Left kidney (tissue), 2 donors: ENCODE measurements around the gene DUSP16. TPM values are rescaled to one million over a fixed set of nuclear protein-coding genes. Genes with fewer than 3 reads are reported as not detected.
"Not testable (repeated sequence)": the region's sequence is repeated elsewhere in the genome, so short reads cannot be mapped to it uniquely, and the experiment has no call there.

Experiments
- DNase-seq: peaks from one replicate; pipeline ENCODE4 v3.0.0-alpha.2; 2013
- polyA plus RNA-seq: library from polyadenylated mRNA; unstranded; fragments of 120-200 nt; gene quantifications from one replicate; pipeline ENCODE4 v1.2.1, GENCODE V29; 2013; ENCODE audit not compliant: insufficient read length

The DUSP16 gene
- polyA plus RNA-seq, 1 donor = 26.9 TPM

DNA sequence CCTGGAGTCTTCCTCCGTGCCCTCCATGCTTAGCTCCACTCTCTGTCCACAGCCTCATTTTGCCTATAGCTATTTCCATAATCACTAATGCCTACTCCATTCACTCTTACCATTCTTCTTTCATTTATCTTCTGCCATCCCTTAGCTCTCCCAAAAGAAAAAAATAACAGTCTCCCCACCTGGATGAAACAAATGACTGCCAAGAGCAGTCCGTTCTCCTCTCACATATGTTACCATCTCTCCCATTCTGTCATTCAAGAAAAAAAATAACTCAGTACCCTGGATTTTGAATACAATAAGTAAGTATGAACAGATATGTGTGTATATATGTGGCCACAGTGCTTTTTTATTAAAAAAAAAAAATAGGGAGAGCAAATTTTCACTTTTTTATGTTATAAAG lies 13.2 kb downstream of the DUSP16 start:
- no peak for DNase-seq

DNA sequence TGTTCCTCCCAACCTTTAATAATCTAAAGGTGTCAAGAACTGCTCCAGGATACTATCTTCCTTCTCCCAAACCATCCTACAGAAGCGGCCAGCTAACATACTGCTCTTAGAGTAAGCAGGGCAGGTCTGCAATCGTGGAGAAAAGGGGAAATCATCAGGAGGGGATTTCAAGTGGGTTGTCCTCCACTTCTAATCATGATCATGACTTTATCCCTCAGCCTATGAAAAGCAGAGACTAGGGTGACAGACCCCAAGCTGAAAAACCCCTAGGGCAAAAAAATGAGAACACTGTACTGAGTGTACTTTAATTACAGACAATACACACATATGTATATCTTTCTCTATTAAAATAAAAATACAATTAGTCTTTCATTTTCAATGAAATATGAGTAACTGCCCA lies 13.9 kb downstream of the DUSP16 start:
- DNase-seq = no peak

DNA sequence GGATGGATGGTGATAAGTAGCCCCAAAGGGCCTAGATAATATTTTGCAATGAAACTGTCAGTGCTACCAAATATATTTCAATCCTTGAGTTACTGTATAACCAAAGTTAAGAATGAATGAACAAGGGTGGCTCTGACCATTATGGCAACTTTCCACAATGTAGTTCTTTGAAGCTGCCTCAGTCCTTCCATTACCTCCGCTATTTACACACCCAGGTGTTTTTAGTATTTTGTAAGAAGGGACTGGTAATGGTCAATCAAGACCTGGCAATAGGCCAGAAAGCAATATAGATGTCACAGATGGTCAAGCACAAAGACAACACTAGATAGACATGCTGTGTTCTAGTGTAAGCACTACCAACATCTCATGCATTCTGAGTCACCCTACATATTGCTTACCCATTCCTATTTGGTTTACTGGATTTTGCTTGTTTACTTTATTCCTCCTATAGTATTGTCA lies 16.3 kb downstream of the DUSP16 start:
- no peak for DNase-seq

DNA sequence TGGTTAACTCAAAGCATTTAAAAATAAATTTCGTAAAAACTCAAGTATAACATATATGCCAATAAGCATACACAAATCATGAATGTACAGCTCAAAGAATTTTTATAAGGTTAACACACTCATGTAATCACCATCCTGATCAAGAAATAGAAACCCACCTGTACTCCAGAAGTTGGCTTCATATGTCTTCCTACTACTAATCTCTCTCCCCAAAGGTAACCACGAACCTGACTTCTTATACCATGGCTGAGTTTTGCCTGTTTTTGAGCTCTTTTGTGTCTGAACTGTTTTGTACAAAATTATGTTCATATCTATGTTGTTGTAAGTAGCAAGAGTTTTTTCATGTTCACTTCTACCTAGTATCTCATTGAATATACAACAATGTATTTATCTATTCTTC lies 18.7 kb downstream of the DUSP16 start:
- DNase-seq = no peak

DNA sequence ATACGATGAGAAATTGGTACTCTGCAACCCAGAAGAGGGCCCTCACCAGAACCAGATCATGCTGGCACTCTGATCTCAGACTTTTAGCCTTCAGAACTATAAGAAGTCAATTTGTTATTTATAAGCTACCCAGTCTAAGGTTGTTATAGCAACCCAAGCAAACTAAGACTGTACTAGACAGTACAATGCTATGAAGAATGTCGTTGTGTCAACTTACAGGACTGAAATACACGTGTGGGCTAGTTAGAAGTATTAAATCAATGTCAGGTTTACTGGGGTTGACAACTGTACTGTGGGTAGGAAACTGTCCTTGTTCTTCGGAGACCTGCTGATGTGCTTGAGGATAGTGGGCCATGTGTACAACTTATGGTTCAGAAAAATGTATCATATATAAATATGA lies 19.7 kb downstream of the DUSP16 start:
- DNase-seq = no peak

DNA sequence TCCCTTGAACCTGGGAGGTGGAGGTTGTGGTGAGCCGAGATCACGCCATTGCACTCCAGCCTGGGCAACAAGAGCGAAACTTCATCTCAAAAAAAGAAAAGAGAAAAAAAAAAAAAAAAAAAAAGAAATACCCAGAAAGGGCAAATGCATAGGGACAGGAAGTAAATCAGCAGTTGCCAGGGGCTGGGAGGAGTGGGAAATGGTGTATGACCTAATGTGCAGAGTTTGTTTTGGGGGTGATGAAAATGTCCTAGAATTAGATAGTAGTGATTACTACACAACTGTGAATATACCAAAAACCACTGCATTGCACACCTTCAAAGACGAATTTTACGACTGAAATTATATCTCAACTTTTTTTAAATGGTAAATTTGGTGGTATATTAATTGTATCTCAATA lies 20.4 kb downstream of the DUSP16 start:
- no peak for DNase-seq

DNA sequence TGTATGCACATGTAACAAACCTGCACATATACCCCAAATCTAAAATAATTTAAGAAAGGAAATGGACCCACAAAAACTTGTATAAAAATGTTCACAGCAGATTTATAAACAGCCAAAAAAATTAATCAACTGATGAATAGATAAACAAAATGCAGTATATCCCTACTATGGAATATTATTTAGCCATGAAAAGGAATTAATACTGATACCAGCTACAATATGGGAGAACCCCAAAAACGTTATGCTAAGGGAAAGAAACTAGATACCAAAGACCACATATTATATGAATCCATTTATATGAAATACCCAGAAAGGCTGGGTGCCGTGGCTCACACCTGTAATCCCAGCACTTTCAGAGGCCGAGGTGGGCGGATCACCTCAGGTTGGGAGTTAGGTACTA lies 20.9 kb downstream of the DUSP16 start:
- no peak for DNase-seq

DNA sequence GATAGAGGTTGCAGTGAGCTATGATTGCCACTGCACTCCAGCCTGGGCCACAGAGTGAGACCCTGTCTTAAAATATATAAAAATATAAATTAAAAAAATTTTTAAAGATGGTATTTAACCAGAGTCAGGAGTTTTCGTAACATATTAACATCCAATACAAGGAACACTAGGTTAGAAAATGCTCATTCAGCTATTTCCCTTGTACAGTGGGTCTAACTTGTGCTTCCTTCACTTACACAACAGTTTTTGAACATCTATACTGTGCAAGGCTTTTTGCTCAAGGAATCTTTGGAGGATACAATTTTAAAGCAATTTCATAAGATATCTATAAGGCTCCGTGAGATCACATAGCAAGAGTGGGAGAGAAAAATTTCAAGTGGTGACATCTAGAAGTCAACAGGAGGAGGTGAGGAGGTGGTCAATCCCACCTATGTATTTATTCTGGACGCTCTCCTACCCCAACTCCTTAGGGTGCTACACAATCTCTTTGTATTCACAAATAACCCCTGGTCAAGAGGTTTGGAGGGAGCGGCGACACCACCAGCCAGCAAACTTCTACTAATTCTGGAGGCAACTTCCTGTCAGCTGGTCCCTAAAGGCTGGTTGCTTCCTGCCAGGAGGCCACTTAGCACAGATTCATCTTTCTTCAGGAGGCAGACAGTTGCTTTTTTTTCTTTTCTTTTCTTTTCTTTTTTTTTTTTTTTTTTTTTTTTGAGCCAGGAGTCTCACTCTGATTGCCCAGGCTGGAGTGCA lies 22.2 kb downstream of the DUSP16 start:
- DNase-seq = no peak

DNA sequence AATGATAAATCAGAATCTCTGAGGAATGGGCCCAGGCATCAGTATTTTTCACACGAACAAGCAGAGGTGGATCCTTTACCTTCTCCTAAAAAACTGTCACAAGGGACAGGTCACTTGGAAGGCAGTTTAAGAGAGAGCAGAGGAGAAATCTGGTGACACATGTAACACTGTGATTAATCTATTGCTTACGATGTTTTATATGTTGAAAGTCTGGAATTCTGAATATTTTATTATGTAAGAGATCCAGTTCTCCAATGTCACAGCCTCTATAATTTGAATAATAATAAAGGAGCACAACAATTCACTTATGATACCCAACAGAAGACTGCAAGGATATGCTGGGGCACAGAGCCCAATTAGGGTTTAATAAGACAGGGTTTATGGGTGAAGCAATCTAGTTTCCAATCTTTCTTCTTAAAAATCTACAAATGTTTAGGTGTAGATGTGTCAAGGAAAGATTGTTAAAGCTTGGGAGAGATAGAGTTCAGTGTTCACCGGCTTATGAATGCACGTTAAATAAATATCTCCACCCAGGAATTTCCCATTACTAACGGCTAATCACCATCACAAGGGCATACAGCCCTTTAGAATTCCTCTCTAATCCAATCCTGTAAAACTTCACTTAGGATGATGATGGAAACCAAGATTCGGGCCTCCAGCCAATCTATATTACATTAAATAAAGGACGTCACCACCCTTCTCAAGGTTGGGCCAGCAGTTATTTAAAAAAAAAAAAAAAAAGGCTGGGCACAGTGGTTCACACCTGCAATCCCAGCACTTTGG lies 23.4 kb downstream of the DUSP16 start:
- DNase-seq = no peak

DNA sequence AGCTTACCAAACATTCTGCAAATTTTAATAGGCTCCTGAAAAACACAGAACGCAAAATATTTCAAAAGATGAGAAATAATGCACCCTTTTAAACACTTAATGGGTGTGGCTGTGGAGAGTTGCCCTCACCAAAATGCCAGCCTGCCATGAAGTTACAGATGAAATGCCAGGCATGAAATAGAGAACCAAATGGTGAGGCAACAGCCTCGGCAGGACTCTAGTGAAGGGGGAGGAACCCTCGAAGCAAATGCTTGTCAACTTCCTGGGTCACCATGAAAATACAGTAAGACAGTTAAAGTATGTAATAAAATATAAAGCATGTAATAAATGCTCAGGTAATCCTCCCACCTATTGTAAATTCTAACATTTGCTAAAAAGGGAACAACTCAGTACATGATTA lies 24.1 kb downstream of the DUSP16 start:
- no peak for DNase-seq

DNA sequence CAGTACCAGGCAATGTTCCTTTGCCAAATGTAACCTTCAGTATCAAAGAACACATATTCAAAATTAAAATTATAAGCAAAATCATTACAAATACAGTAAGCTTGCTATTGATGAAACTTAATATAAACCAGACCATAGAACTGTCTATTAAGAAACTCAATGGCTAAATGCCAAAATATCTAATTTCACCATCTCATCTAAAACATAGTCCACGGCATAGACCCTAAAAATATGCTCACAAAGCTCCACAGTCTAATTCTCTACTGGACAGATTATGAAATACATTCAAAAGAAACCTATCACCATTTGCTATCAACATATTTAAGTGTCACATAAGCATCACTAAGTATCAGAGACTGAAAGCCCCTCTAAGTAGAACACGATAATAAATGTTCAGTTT lies 25.2 kb downstream of the DUSP16 start:
- no peak for DNase-seq

DNA sequence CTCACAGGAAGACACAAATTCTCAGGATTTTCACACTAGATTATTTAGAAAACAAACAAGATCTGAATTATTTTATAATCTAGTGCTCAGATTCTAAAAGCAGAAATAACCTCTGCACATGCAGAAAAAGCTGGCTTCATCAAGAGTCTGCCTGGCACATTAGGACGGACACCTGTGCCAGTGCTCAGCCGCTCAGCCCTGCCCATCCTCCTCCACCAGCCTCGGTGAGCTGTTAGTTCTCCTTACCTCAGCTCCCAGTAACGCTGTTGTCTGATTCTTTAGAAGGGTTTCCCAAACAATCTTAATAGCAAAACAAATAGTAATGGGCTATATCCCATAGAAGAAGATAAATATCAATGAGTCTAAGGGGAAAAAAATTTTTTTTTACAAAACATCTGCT lies 27.7 kb downstream of the DUSP16 start:
- DNase-seq = no peak

DNA sequence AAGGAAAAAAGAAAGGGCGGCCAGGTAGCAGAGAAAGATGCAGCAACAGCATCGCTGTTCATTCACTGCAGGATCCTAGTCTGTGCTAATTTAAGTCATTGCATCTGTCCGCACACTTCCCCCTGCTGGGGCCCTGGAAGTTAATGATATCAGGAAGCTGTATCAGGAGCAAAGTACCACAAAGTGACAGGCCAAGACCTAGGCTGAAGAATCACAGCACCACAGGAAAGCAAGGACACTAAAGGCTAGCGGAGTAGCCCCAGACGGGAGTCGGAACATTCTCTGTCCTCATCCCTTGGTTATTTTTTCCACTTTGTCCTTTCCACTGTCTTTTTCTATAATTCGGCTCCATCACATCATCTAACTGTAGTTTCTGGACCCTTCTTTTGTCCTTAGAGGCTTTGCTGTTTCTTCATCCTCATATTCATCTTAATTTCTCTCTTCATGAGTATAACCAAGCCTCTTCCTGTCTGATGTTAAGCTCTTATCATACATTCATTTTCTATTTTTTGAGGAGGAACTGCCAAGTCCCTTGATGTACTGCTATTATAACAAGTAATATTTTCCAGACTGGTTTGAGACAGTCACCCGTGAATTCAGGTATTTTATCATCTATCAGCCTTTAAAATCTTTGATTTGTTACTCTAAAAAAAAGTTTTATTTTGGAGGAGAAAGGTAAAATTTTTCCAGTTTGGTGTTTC lies 28.3 kb downstream of the DUSP16 start:
- no peak for DNase-seq

DNA sequence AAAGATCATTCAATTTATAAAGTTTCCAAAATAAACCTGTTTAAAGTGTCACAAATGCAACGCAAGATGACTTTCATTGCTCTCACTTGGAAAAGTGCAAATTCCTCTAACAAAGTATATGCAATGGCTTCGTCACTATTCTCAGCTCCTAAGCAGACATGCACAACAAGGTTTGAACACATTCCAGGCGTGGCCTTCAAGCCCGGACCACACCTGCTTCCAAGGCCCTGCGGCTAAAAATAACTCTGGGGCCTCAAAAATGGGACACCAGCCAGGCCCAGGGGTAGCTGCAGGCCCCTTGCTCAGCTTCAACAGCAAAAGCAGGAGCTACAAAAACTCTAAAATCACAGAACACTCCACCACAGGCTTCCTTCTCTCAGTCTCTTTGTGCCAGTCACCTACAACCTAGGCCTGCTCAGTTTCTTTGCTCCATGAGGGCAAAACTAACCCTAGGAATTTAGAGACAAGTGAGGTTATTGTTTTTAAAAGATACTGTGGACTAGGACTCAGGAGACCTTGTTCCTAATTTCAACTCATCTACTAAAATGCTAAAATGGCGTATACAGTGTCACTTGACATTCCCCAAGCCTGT lies 29.3 kb downstream of the DUSP16 start:
- peak; percentile 51 for DNase-seq

DNA sequence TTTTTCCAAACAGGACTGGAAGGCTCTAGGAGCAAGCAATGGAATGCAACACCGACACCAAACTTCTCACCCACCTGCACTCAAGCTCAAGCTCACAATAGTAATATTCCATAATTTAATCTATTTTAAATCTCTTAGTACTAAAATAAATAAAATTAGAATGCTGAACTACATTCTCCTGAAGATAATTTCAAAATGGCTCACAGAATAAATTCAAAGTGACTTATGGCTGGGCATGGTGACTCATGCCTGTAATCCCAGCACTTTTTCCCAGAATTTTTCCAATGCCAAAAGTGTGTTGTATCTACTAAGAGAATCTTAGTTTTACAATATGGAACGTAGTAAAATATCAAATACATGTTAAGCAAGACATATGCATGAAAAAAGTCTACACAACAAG lies 31.5 kb downstream of the DUSP16 start:
- no peak for DNase-seq

DNA sequence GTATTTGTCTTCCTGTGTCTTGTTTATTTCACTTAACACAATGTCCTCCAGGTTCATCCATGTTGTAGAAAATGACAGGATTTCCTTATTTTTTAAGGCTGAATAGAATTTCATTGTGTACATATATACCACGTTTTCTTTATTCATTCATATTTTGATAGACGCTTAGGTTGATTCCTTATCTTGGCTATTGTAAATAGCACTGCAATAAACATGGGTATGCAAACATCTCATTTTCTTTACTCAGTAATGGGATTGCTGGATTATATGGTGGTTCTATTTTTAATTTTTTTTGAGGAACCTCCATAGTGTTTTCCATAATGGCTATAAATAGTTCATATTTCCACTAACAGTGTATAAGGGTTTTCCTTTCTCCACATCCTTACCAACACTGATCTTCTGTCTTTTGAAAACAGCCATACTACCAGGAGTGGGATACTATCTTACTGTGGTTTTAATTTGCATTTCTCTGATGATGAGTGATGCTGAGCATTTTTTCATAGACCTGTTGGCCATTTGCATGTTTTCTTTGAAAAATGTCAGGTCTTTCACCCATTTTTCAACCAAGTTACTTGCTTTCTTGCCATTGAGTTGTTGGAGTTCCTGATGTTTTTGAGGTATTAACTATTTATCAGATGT lies 32.8 kb downstream of the DUSP16 start:
- DNase-seq = no peak

DNA sequence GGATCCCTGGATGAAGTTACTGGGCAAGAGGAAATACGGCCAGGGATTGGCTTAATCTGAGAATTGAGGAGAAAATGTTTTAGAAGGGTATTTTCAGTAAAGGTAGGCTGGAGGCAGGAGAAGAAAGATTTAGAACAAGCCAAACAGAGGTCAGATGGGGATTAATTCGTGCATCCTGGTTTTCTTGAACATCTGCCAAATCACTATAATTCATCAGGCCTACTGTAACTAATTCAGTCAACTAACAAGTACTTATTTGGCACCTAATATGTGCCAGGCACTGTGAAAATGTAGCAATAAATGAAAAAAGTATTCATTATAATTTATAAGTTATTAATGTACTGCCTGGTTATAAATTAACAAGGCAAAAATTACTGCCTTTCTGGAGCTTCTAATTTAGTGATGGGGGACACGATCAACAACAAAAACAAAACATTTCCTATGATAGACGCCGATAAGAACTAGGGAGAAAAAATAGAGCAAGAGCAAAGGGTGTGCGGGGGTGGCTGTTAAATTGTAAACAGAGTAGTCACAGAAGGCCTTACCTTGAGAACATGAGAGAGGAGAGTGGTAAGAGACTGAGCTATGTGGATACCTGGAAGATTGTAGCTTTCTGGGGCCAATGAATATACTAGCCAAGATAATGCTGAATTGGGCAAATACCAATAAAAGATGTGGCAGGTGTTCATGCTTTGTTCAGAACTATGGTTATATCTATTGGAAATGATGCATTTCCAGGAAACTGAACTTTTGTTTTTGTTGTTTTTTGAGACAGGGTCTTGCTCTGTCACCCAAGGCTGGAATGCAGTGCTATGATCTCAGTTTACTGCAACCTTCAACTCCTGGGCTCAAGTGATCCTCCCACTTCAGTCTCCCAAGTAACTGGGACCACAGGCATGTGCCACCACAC lies 34.0 kb downstream of the DUSP16 start:
- DNase-seq = no peak

DNA sequence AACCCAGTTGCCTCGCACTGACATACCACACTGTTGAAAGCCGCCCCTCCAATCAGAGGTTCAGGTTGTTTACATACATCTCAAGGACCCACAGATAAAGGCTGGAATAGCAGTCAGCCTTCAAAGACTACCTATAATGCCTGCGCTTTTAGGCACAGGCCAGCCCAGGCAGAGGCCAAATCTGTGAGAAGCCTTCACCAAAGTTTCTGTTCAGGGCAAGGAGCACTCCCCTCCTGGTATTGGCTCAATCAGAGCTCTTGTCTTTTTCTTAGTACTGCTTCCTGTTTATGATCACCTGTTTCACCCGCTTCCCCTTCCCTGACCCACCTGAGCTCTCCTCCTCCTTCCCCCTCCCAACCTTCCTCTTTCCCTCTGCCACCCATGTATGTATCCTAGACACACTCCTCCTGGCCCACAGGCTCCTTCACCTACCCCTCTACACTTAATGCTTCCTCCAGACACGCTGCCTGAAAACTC lies 34.8 kb downstream of the DUSP16 start:
- no peak for DNase-seq

DNA sequence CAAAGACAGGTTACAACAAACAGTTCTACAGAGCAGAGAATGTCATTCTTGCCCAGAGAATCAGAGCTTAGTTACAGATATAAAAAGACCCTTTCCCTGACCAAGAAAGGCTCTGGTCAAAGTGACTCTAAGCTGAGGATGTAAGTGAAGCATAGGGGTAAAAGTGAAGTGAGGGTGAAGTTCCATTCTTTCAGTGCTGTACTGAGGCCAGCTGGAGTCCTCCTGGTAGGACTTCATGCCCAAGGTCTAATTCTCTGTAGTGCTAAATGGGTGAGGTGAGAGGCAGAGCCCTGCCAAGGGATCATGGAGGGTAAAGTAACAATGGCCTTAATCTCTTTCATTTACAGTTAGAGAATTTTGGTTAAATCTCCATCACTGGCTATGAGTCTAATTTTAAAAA lies 38.5 kb downstream of the DUSP16 start:
- DNase-seq = no peak

DNA sequence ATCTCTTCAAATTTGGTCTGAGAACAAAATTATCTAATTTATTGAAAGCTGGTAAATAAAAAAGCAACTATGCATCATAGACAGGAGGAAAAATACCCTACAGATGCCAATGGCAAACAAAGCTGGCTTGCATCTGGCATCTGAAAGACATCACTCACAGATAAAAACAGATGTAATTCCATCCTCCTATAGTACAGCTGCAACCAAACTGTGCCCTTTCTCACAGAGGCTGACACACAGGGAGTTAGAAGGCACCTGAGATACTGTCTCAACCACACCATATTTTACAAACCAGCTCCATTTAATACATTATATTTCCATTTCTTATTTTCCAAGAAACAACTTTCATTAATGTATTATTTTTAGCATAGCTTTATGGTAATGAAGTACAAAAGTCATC lies 39.4 kb downstream of the DUSP16 start:
- DNase-seq = no peak

DNA sequence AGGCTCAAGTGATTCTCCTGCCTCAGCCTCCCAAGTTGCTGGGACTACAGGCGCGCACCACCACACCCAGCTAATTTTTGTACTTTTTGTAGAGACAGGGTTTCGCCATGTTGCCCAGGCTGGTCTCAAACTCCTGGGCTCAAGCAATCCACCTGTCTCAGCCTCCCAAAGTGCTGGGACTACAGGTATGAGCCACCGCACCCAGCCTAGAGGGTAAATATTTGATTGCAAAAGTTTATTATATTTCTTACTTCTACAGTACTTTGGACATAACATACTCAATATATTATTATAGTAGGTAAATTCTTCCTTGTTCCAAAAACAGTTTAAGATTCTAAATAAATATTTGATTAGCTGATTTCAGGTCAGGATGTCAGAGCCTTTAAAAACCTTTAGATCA lies 40.0 kb downstream of the DUSP16 start:
- DNase-seq = not testable (repeated sequence)
